Astrocyte (in vitro differentiated cells and primary cell): ENCODE results near the gene ECHS1.

Experiments used
- CTCF ChIP-seq: IDR thresholded peaks from 2 replicates; pipeline ENCODE4 v1.5.1; 2011; ENCODE audit warnings: low read depth, mild to moderate bottlenecking, inconsistent platforms, low read length, moderate library complexity; ENCODE audit not compliant: insufficient read depth
- EZH2 ChIP-seq: IDR thresholded peaks from 2 replicates; pipeline ENCODE4 v1.6.1; 2012; ENCODE audit warnings: mild to moderate bottlenecking, low read length, inconsistent platforms; ENCODE audit not compliant: insufficient read depth

DNA sequence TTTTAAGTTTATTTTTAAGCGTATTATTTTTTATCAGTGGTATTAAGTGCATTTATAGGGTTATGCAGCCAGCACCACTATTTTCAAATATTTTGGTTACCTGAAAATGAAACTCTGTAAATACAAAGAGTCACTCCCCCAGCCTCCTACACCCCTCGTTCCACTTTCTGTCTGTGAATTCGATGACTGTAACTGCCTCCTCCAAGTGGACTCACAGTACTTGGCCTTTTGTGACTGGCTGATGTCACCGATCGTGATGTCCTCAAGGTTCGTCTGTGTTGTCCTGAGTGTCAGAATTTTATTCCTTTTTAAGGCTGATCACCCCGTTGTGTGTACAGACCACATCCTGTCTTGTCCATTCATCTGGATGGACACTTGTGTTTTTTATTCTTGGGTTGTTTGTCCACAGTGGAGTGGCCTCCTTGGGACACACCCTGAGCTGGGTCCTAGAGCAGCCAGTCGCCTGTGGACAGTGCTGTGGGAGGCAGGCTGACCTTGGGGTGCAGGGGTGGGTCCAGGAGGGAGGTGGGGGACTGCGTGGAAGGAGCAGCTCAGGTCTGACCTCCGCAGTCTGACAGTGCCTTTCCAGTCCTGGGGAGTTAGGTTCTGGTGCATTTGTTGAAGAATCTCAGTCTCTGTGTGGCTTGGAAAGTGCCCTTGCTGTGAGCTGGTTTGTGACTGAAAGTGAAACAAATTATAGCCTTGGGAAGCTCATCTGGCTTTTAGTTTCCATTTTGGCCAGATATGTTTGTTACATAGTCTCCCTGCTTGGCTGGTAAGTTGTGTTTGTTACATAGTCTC is 27.7 kb upstream of the ECHS1 start:
- TF ChIP-seq CTCF, result no peak
- TF ChIP-seq EZH2, result no peak
